ENCODE results near the gene SRD5A3.

The SRD5A3 gene

GRCh38 chr4:55380576-55380975, 34.5 kb downstream of the SRD5A3 start:
- no peak for DNase-seq

DNA sequence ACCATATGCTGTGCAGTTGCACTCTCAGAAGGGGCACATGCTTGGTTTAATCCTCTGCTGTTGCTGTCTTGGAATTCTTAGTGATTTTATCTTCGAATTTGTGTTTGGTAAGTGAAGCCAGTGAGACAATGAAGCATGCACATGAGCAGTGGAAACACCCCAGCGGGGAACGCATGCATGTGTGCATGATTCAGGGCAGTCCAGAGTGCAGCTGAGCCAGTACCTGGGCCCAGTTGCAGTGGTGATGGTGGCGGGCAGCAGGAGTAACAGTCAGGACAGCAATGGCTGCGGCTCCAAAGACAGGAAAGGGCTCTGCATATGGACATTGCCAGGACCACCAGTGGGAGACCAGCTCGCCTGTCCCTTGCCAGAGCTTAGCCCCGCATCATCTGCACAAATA, 35.5 kb downstream of the SRD5A3 start:
- DNase-seq: no peak

DNA sequence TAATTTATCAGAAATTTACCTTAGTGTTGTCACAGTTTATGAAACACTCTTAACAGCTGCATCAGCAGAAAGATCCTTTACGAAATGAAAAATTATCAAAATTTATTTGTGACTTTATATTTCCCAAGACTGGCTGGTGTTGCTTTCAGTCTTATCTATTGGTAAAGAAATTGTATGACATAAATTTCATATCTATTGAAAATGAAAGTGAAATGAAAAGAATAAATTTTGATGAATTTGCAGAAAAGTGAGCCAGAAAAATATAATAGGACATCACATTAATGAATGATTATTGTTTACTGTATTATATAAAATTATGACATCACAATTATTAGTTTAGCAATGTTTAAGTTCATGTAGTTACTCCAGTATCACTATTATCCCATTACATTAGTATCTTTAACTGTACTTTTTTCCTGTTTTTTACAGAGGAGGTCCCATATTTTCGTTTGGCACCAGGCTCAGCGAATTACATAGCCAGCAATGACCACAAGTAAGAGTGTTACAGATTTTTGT, 36.5 kb downstream of the SRD5A3 start:
- no peak for DNase-seq

DNA sequence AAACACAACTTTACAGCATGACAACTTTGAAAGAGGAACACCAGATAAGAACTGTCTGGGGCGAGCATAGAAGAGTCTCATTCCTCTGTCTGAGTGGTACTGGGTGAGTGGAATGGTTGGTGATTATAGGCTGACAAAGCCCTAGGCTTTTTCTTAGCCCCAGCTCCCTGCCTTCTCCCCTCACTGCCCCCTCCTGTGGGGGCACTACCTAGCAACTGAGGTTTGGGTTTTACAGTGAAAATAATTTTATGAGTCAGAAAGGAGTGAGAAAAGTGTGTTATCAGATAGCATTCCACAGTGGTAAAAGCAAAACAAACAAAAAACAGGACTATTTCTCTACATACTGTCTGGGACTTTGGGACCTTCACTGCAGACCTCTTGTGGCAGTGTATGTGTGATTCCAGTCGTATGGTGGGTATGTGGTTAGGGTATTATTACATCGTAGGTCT, 39.2 kb downstream of the SRD5A3 start:
- DNase-seq: no peak

- DNase-seq: peak; percentile 1
These were observed 40.0 kb downstream of the SRD5A3 start for GRCh38 chr4:55386073-55386472.

- DNase-seq: no peak
These were observed 40.8 kb downstream of the SRD5A3 start for GRCh38 chr4:55386840-55387239.

GRCh38 chr4:55393461-55394320, 47.6 kb downstream of the SRD5A3 start:
- no peak for DNase-seq

DNA sequence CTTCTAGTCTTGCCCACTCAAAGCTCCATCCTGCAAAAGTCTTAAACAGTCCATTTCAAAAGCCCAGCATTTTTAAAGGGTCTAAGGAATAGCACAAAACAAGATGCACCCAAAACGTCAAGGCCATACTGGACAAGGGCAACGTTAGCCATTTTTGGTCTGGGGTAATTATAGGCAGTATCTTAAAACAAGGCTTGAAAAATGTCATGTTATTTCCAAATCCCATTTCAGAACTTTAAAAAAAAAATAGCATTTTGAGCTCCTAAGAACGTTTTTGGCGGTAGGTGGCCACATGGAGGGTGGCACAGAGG, 49.1 kb downstream of the SRD5A3 start:
- DNase-seq: no peak

GRCh38 chr4:55395529-55396307, 49.7 kb downstream of the SRD5A3 start, which contains the start of gene TMEM165:
TMEM165 (plus strand) TSS chr4:55395957; CDS start chr4:55396190, 233 bp downstream.
- peak; percentile 88 for DNase-seq

GRCh38 chr4:55396308-55397125, 50.5 kb downstream of the SRD5A3 start:
- no peak for DNase-seq

GRCh38 chr4:55397126-55397436, 51.0 kb downstream of the SRD5A3 start:
- no peak for DNase-seq

DNA sequence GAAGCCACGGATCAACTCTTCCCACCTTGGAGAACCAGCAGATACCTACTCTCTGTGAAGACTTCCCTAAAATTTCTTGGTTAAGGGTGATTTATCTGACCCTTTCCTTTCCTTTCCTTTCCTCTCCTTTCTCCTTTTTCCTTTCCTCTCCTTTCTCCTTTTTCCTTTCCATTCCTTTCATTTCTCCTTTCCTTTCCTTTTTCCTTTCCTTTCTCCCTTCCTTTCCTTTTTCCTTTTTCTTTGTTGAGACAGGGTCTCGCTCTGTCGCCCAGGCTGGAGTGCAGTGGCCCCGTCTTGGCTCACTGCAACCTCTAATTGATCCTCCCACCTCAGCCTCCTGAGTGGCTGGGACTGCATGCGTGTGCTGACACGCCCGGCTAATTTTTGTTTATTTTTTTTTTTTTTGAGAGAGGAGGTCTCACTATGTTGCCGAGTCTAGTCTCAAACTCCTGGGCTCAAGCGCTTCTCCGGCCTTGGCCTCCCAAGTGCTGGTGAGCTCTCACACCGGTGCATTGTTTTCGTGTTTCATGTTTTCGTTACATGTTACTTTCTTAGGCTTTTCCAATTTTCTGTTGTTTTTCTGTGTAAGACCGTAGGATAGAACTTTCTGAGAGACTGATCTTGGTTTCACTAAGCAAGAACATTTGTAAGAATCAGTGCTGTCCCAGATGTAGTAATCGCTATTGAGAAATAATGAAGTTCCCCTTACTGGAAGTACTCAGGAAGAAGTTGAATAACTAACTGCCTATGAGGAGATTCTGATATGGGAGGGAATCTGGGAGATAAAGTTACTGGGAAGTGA, 51.7 kb downstream of the SRD5A3 start:
- DNase-seq: peak; percentile 64

DNA sequence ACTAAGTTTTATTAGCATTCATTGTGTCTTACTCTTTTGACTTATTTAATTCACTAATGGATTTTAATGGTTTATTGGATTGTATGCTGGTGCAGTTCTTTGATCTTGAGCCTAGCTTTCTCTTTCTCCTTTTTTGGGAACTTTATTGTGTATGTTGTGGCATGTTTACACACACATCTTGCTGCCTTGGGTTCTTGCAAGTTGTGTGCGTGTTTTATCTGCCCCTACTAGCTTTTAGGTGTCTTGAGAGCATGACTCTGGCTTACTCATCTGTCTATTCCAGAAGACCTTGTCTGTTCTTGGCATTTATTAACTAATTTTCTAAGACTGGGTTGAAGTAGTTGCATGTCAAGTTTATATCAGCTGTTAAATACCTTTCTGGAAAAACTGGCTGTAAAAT, 52.4 kb downstream of the SRD5A3 start:
- no peak for DNase-seq

DNA sequence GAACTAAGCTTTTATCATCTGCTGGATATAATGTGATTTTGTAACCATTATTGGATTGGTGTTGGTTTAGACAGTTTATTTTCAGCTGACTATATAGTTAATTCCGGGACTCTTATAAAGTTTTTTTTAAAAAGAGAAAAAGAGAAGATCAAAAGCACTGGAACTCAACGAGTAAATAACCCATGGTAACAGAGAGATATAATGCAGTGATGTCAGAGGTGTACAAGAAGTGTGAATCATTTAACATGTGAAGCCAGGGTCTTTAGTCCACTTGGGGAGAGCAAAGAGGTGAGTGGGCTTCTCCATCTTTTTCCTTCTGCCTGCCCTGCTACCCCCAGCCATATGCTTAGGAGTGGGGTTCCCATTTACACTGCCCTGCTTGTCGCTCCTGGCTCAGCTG, 52.9 kb downstream of the SRD5A3 start:
- no peak for DNase-seq

DNA sequence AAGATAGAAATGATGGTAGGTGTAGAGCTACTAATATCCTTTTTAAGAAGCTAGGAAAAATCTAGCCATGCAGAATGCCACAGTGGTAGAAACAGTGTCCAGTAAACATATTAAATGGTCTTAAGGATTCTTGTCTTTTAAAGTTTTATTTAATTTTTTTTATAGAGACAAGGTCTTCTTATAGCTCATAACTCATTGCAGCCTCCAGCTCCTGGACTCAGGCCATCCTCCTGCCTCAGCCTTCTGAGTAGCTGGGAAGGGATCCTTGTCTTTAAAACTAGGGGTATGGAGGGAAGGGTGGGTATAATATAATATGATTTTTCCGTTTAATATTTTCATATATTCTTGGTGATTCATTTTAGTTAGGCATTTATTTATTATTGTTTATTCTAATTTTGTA, 53.5 kb downstream of the SRD5A3 start:
- no peak for DNase-seq

DNA sequence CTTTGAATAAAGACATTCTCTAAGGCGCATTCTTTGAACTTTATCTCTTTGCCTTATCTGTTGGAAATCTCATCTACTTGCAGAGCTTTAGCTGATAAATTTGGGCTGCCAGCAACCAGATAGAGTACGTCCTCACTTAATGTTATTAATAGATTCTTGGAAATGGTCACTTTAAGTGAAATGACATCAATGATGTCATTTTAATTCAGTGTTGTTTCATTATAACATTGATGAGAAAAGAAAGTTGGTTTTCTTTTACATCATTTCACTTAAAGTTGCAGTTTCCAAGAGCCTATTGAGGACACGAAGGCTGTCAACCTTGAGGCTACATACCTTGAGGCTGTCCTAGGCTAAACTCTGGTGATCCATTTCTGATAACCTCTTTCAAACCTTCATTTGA, 59.0 kb downstream of the SRD5A3 start:
- no peak for DNase-seq

DNA sequence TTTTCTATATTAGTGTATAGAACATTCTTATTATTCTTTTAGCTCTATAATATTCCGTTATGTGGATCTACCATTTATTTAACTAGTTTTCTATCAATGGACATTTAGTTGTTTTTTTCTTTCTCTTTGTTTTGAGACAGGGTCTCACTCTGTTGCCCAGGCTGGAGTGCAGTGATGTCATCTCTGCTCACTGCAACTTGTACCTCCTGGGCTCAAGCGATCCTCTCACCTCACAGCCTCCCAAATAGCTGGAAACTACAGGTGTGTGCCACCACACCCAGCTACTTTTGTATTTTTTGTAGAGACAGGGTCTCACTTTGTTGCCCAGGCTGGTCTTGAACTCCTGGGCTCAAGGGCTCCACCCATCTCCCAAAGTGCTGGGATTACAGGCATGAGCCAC, 60.5 kb downstream of the SRD5A3 start:
- DNase-seq: no peak

GRCh38 chr4:55407119-55407518, 61.1 kb downstream of the SRD5A3 start:
- DNase-seq: no peak

- no peak for DNase-seq
These were observed 61.7 kb downstream of the SRD5A3 start for GRCh38 chr4:55407764-55408163.

DNA sequence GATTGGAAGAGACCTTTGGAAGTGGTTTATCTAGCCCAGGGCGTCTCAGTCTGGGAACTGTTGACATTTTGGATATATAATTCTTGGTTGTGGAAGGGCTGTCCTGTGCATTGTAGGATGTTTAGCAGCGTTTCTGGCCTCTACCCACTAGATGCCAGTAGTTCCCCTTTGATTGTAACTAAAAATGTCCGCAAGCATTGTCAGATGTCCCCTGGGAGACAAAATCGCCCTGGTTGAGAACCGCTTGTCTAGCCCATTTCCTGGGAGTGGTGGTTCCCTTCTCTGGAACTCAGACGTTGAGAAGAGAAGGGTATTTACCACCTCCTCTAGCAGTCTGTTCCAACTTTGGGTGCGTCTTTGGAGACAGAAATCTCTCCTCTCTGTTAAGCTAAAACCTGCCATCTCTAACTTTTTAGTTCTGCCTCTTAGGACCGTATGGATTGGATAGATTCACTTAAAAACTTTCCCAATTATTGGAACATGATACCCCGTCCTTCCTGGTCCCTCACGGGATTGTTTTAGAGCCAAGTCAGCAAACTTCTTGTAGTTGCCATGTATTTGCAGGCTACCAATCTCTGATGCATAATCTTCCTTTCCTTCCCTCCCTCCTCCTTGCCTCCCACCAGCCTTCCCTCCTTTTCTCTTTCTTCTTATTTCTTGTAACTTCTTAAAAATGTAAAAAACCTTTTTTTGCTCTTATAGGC, 63.6 kb downstream of the SRD5A3 start:
- DNase-seq: peak; percentile 62

GRCh38 chr4:55410431-55410830, 64.4 kb downstream of the SRD5A3 start:
- no peak for DNase-seq

DNA sequence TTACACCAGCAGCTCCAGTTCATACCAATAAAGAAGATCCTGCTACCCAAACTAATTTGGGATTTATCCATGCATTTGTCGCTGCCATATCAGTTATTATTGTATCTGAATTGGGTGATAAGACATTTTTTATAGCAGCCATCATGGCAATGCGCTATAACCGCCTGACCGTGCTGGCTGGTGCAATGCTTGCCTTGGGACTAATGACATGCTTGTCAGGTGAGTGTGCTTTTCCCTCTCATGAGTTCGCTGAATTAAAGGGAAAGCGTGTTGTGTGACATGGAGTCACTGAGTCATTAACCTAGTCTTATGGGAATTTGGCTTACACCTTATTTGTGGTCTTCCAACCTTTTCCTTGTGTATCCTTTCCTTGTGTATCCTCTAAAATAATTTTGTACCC, 65.6 kb downstream of the SRD5A3 start:
- no peak for DNase-seq

Measured in MV-4-11 (cell line).